SK-N-MC (cell line): ENCODE data around the gene INPP5A.

Experiments used
- EZH2 ChIP-seq: fragments of 200-600 bp; sonication (generic); IDR thresholded peaks from one replicate; pipeline ENCODE4 v1.6.1; 2017; ENCODE audit warnings: antibody characterized with exemption
- POLR2AphosphoS5 ChIP-seq: IDR thresholded peaks from 2 replicates; pipeline ENCODE4 v1.6.1; 2012; ENCODE audit warnings: mild to moderate bottlenecking, low read depth, low read length, borderline replicate concordance

GRCh38 chr10:132554053-132554990, 16.7 kb downstream of the INPP5A start:
- TF ChIP-seq POLR2AphosphoS5 = no peak
- TF ChIP-seq EZH2 = no peak
